ENCODE results near the gene PNPLA7.

GRCh38 chr9:137506702-137507171 is 43.5 kb downstream of the PNPLA7 start:
- TF ChIP-seq CTCF (IDR thresholded peaks at IDR 0.05) (no peak), POLR2A (IDR thresholded peaks at IDR 0.05) (no peak)
